Osteocyte (in vitro differentiated cells): ENCODE measurements around the gene HPX. TPM values are rescaled to one million over a fixed set of nuclear protein-coding genes. Genes with fewer than 3 reads are reported as not detected.

Experiments
- DNase-seq: peaks from one replicate; pipeline ENCODE4 v3.0.0; 2021; ENCODE audit warnings: mixed read lengths; ENCODE audit not compliant: unreplicated experiment; ENCODE audit errors: extremely low spot score
- H3K27ac Mint-ChIP-seq: one replicate; pipeline ENCODE4 v1.8.0; 2021; ENCODE audit warnings: mild to moderate bottlenecking, mixed read lengths; ENCODE audit not compliant: unreplicated experiment
- H3K27me3 Mint-ChIP-seq: one replicate; pipeline ENCODE4 v1.8.0; 2021; ENCODE audit warnings: mixed read lengths; ENCODE audit not compliant: unreplicated experiment
- H3K36me3 Mint-ChIP-seq: one replicate; pipeline ENCODE4 v1.8.0; 2021; ENCODE audit warnings: mixed read lengths; ENCODE audit not compliant: unreplicated experiment
- H3K4me1 Mint-ChIP-seq: one replicate; pipeline ENCODE4 v1.8.0; 2021; ENCODE audit warnings: mixed read lengths; ENCODE audit not compliant: unreplicated experiment
- H3K4me3 Mint-ChIP-seq: one replicate; pipeline ENCODE4 v1.8.0; 2021; ENCODE audit warnings: mild to moderate bottlenecking, moderate library complexity, mixed read lengths; ENCODE audit not compliant: unreplicated experiment
- H3K9me3 Mint-ChIP-seq: one replicate; pipeline ENCODE4 v1.8.0; 2021; ENCODE audit warnings: mixed read lengths; ENCODE audit not compliant: unreplicated experiment
- CTCF ChIP-seq: fragments of 200-600 bp; sonication (generic); IDR thresholded peaks from 2 replicates; pipeline ENCODE4 v1.5.0; 2021; ENCODE audit warnings: antibody characterized with exemption, mild to moderate bottlenecking, moderate library complexity
- total RNA-seq: library from RNA; stranded (reverse); gene quantifications from 2 replicates; pipeline ENCODE4 v1.2.1, GENCODE V29; 2021

HPX gene
- total RNA-seq, 1 donor from 2014 or later, result 1.9 TPM

- no peak for DNase-seq
- Mint-ChIP-seq H3K27ac (no peak overlapping the region), H3K27me3 (no peaks in the 10 kb centered on the region), H3K36me3 (peaks cover 20% of the 10 kb centered on the region), H3K4me1 (no peaks in the 10 kb centered on the region), H3K4me3 (no peak overlapping the region), H3K9me3 (no peaks in the 10 kb centered on the region)
- no peak for TF ChIP-seq CTCF
Measured at GRCh38 chr11:6404342-6405051, 36.3 kb downstream of the HPX start.

- Mint-ChIP-seq H3K36me3 (peaks cover 23% of the 10 kb centered on the region), H3K9me3 (no peaks in the 10 kb centered on the region), H3K4me1 (no peaks in the 10 kb centered on the region), H3K27me3 (no peaks in the 10 kb centered on the region), H3K4me3 (no peak overlapping the region), H3K27ac (no peak overlapping the region)
- no peak for DNase-seq
- no peak for TF ChIP-seq CTCF
Measured at GRCh38 chr11:6403539-6403938, 37.2 kb downstream of the HPX start.

DNA sequence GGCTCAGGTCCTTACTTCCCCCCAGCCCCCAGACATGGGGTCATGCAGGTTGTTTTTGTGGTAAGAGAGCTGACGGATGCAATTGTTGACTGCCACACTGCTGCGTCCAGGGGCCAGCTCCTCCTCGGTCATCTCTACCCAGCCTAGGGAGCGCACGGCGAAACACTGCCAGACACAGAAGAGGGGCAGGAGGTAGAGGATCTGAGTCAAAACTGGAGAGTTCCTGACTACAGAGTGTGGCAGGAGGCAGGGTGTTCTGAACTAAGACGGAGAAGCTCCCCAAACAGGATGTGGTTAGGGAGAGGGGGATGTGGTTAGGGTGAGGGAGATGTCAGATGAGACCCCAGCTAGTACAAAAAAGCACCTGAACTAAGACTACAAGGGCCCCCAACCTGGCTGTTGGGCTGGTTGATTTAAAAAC is 38.2 kb downstream of the HPX start:
- H3K27ac Mint-ChIP-seq, result no peak overlapping the region
- TF ChIP-seq CTCF, result no peak
- H3K9me3 Mint-ChIP-seq, result no peaks in the 10 kb centered on the region
- DNase-seq, result no peak
- no peaks in the 10 kb centered on the region for H3K27me3 Mint-ChIP-seq
- no peaks in the 10 kb centered on the region for H3K4me1 Mint-ChIP-seq
- no peak overlapping the region for H3K4me3 Mint-ChIP-seq
- peaks cover 27% of the 10 kb centered on the region for H3K36me3 Mint-ChIP-seq

GRCh38 chr11:6402061-6402470 is 38.7 kb downstream of the HPX start:
- H3K36me3 Mint-ChIP-seq, result peaks cover 27% of the 10 kb centered on the region
- H3K4me3 Mint-ChIP-seq, result no peak overlapping the region

GRCh38 chr11:6401464-6401863 is 39.3 kb downstream of the HPX start:
- no peak overlapping the region for H3K27ac Mint-ChIP-seq
- H3K4me1 Mint-ChIP-seq, result no peaks in the 10 kb centered on the region
- TF ChIP-seq CTCF, result no peak
- peaks cover 27% of the 10 kb centered on the region for H3K36me3 Mint-ChIP-seq
- no peak overlapping the region for H3K4me3 Mint-ChIP-seq
- DNase-seq, result no peak
- no peaks in the 10 kb centered on the region for H3K27me3 Mint-ChIP-seq
- H3K9me3 Mint-ChIP-seq, result no peaks in the 10 kb centered on the region

More at GRCh38 chr11:6402061-6402470, 38.7 kb downstream of the HPX start:
- H3K9me3 Mint-ChIP-seq, result no peaks in the 10 kb centered on the region
- H3K4me1 Mint-ChIP-seq, result no peaks in the 10 kb centered on the region
- no peak overlapping the region for H3K27ac Mint-ChIP-seq
- DNase-seq, result no peak
- TF ChIP-seq CTCF, result no peak
- H3K27me3 Mint-ChIP-seq, result no peaks in the 10 kb centered on the region
